CD4-positive, alpha-beta T cell treated with Interleukin-12 subunit alpha and Interleukin-12 subunit beta, for 1 hour (primary cell): ENCODE data around the gene CCDC34.

Experiments used
- DNase-seq: peaks from one replicate; pipeline ENCODE4 v3.0.0-alpha.2; 2020

Gene CCDC34

DNA sequence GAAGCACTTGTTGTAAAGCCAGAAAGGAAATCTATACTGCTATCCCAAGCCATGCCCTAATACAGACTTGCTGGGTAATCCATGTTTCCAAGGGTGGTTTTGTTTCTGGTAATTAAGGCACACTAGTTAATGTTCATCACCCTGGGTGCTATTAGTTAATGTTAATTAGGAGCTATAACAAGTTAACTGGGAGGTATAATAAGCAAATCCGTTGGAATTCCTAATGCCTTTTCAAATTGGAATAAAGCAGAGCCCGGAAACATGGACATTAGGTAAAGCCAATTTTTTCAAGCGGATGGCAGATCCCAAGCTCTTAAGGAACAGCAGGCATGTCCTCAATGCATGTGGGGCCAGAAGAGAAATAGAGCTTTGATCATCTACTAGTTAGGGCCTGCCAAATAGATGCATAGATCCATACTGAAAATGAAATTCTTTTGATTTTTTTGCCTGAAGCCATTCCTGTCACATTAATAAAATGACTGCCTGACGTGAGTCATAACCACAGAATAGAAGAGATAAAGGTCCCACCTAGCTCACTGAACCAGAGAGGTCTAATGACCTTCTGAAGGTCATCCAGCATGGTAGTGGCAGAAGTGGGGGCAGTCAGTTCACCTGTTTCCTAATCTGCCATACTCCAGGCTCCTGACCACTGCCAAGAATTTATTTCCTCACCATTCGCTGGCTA lies 28.5 kb upstream of the CCDC34 start:
- DNase-seq: no peak

DNA sequence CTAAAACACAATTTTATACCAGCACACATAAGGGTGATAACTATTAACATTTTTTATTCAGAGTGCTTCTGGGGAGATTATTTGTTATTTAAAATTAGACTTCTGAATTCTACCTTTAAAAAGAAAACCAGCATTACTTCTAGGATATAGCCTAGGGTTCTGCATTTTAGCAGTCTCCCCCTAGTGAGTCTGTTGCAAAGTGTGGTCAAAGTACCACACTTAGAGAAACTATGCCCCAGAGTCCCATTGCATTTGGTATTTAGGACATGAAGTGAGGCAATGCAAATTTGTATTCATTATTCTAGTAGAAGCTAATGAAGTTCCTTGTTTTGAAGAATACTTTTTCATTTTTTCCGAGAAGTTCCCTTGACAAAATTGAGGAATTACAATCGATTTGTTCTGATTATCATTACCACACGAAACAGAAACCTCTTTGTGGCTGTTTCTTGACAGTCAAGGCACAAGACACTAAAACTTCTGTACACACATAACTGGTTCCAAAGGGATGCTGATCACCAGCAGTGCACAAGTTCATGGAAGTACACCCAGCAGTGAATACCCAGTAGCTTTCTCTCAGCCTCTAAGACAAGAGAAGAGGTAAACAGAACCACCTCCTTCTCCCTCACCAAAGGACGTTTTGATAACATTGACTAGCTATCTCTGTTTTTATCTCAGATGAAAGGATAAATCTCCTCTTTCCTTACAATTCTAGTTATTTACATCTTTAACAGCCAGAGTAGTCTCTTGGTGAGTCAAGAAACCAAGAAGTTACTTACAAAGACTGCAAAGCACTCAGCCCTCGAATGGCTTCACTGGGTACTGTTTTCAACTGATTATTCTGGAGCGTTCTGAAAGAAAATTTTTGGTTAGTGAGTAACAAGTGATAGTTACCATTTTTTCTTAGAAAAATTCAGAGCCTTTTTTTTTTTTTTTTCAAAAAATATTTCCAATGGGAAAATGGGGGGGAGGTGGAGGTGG lies 27.6 kb upstream of the CCDC34 start:
- DNase-seq: no peak

DNA sequence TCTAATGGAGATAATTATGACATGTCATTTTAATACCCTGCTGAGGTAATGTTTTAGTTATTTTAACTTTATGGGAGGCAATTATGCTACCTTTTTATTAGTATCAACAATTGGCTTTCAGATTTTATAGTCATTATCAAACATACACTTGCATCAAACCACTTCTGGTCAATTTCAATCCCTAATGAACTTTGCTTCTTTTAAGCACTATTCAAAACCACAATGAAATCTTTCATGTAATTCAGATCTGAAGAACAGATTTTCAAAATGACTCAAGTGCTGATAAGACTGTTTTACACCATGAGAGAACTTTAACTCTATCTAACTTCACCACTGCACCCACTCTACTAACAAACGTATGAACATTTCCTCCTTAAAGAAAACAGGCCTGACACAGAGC lies 25.9 kb upstream of the CCDC34 start:
- no peak for DNase-seq

- no peak for DNase-seq
These were observed 25.0 kb upstream of the CCDC34 start for GRCh38 chr11:27388001-27388400.

- no peak for DNase-seq
These were observed 24.3 kb upstream of the CCDC34 start for GRCh38 chr11:27387362-27387761.

- no peak for DNase-seq
These were observed 23.3 kb upstream of the CCDC34 start for GRCh38 chr11:27386181-27386845.

GRCh38 chr11:27385245-27385644 lies 22.2 kb upstream of the CCDC34 start:
- DNase-seq: no peak

DNA sequence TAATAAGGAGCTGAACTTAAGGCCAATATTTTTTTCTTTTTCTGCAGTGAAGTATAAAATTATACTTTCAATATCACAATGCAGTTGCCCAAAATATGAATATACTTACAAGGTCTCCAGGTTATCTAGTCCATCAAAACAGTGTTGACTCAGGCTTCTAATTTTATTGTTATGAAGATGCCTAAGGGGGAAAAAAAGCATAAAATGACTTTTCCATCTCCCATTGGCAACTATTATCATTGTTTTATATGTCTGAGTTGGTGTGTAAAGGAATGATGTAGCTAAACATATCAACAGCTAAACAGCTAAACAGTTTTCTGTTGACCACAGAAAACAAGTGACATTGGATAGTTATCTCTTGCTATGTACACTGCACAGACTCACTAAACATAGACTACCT lies 21.2 kb upstream of the CCDC34 start:
- DNase-seq: no peak

GRCh38 chr11:27383645-27384044 lies 20.6 kb upstream of the CCDC34 start:
- no peak for DNase-seq

GRCh38 chr11:27381238-27381666 lies 18.2 kb upstream of the CCDC34 start:
- DNase-seq: no peak

GRCh38 chr11:27380771-27381170 lies 17.8 kb upstream of the CCDC34 start:
- DNase-seq: no peak

GRCh38 chr11:27379449-27379848 lies 16.4 kb upstream of the CCDC34 start:
- DNase-seq: no peak

DNA sequence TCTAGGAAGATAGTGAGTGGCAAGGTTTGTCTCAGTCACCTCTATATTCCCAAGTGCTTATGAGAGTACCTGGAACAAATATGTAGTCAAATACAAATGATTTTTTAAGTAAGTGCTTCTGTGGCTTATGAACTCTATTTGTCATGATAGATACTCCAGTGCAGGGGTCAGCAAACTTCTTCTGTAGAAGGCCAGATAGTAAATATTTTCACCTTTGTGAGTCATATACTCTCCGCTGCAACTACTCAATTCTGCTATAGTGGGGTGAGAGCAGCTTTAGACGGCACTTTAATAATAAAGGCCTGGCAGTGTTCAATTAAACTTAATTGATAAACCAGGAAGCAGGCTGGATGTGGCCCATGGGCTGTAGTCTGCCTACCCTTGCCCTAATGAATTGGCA lies 12.4 kb upstream of the CCDC34 start:
- DNase-seq: no peak

- DNase-seq: no peak
These were observed 11.0 kb upstream of the CCDC34 start for GRCh38 chr11:27373856-27374602.

DNA sequence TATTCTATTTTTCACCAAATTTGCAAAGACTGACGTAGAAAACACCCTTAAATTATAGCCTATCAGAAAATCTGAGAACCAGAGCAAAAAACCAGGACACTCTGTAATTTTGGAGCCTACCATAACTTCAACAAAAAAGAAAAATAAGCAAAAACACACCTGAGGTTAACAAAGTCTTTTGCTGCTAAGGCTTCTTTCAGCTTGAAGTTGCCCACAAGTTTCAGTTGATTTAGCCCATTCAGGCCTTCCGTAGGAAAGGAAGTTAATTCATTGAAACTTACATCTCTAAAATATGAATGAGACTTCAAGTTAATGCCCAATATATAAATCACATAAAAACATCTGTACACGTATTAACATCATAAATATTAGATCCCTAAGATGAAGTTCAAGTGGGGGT lies 10.4 kb upstream of the CCDC34 start:
- DNase-seq: no peak

DNA sequence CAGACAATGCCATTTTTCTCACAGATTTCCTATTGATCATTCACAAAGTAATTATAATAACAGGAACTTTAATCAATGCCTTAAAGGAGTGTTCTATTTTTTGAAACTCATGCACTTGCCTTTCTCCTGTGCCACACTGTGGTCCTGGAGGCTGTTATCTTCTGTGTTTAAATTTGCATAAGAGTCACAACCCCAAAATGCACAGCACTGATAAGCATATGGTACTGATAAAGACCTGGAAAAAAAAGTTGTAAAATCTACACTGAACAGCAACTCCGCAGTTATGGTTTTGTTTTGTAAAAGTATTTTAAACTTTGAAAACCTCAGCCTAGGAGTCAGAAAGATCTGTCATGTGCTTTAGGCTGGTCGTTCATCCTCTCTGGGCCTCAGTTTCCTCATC lies 9.1 kb upstream of the CCDC34 start:
- DNase-seq: no peak

- no peak for DNase-seq
These were observed 8.5 kb upstream of the CCDC34 start for GRCh38 chr11:27371489-27371888.

DNA sequence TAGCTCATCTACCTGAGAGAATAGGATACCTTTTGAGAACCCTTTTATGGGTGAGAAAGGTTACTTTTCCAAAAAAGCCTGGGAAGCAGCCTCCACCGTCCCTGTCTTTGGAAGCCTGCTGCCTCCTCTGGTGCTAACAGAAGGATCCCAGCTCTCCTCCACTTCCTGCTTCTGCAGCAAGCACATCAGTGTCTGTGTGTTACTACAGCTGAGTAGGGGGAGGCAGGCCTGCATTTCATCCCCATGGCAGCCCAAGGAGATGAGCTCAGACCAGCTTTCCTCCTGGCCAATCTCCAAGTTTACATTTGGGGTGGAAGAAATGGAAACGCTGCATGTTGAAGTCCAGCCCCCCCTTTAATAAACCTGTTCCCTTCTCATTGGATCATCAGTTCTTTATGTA lies 7.4 kb upstream of the CCDC34 start:
- no peak for DNase-seq

GRCh38 chr11:27367881-27368280 lies 4.9 kb upstream of the CCDC34 start:
- DNase-seq: no peak

DNA sequence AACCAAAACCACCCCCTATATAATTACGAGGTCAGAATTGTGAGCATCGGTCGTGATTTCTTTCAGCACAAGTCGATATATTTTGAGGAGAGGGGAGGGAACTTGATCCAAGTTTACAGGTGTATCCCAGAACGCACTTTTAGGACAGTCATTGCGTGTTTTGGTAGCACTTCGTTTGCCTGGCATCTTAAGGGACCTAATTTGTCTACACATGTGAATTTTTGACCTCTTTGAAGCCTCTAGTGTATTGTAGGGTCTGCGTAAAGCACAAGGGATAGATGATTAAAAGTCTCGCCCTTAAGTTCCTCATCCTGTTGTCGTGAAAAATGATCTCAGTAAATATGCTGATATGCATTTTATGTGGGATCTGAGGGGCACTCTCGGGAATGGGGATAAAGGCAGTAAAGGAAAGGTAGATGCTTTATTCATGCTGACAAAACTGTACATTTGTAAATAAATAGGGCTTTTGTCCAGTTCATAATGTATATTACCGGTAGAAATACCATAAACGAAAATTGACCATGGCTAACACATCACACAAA lies 632 bp upstream of the CCDC34 start:
- no peak for DNase-seq

DNA sequence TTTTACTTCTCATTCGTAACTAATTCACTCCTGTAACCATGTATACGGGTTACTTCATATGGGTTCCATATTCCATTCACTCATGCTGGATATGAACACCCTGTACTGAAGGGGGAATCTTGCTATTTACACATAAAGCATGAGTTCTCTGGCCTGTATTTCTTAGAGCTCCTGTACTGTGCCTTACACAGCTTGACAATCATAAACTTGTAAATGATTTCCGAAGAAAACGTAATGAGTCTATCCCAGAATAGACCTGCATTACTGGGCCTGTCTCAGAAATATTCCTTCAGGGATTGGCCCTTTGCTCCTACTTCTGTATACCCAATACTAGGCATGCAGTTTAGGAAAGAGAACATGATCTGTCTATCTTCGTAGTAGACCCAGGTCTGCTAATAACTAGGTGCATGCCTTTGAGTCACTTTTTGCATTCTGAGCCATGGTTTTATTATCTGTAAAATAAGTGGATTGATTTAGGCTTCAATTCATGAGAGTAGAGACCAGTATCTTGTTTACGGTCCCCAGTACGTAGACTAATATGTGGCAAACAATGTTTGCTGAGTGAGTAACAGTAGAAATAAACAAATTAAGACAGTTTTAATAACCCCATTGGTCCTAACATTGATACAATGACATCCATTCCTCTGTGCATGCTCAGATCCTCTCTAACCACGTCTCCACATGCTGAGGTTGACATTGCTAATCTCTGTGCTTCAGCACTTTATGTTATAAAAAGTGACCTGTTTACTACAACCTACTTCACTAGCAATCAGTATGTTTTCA lies 1.2 kb downstream of the CCDC34 start:
- no peak for DNase-seq

GRCh38 chr11:27358296-27358695 lies 4.7 kb downstream of the CCDC34 start:
- DNase-seq: no peak
